Measurements from ENCODE around the gene GP2.

Gene GP2

DNA sequence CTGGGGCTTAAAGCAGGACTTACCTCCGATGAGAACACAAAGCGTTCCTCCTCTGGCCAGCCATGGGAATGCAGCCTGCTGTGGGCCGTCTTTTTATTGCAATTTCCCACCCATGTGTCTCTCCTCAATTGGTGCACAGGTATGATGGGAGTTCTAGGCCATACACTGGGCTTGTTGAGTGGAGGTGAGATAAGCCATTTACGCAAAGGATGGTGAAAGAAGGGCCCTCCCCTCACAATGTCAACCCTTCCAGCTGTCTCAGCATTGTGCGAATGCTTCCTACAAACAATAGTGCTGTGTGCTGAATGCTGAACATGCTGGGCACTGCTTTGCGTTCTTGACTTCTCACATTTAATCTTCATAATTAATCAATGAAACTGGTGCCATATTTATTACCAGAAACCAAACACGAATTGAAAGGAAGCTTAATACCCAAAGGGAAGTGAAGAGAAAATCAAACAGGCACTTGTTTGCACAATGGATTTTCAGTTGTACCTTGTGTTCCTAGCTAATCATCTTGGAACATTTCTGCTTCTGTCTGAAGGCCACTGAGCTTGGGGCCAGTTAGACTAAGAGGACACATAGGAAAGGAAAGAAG, at the start of gene GP2:
Gene GP2 (minus strand): TSS at position 70 of the 598 bp plus-strand sequence. CDS start 1,082 bp downstream, outside the sequence.
- no peak for FAIRE-seq

DNA sequence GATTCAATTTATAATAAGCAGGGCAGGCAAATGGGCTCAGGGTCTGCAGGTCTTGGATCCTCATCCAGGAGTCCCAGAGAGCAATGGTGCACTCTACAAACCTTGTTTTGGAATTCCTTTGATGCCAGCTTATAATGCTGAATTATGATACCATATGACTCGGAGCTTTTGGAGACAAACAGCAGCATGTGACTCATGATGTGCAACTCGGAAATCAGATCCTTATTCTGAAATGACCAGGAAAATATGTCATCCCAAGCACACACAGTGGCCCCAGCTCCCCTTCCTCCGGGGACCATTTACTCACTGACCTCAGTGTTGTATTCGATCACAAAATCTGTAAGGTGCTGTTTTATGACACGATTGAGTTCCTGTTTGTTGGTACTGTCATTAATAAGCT, 45.4 kb upstream of the GP2 start:
- no peak for FAIRE-seq

DNA sequence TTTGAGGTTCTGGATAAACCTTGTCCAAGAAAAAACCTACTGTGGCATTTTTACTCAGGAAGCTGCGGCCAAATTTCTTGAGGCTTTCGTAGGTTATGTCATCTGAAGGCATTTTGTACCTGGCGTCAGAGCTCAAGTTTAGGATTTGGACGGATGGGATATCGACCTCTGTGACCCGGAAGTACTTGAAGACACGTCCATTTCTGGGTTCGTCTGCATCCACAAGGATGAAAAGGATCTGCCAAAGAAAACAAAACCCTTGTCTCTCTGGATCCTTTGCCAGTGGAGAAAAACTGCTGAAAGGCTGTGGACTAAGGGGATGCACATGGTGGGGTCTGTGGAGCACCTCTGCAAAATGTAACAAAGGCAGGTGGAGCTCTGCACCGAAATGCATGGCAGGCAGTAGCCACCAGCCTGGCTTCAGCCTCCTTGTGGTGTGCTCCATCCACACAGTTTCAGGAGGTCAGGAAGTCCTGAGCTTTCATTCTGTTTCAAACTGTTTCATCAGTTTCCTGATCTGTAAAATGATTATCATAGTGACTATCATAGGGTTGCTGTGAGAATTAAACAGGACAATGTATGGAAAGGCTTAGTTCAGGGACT, 42.2 kb upstream of the GP2 start:
- no peak for FAIRE-seq

DNA sequence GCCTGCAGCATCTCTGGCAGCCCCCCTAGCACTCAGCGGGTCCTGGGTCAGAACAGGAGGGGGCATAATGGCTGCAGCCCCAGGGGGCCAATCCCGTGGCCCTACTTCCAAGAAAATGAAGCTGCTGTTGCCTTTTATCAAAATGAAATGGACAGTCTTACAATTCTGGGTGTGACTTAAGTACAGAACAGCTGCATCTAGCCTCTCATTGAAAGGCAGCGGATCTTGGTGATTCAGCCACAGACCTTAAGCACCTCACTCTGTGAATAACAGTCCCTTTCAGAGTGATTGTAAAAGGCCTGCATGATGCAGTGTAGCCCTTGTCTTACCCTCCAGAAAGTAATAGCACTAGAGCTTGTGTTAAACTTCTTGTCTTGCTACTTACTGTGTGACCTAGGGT, 36.7 kb upstream of the GP2 start:
- FAIRE-seq, result no peak

DNA sequence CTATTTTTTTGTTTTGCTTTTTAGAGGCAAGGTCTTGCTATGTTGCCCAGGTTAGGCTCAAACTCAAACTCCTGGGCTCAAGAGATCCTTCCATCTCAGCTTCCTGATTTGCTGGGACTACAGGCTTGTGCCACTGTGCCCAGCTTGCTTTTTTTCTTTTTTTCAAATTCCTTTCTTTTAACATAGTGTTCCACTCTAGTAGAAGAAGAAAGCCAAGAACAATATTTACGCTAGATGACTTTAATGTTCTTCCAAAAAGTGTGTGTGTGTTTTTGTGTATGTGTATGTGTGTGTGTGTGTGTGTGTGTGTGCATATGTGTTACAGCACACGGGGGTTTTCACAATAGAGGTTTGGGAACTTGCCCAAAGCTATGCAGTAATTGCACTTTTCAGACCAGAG, 35.9 kb upstream of the GP2 start:
- no peak for FAIRE-seq

DNA sequence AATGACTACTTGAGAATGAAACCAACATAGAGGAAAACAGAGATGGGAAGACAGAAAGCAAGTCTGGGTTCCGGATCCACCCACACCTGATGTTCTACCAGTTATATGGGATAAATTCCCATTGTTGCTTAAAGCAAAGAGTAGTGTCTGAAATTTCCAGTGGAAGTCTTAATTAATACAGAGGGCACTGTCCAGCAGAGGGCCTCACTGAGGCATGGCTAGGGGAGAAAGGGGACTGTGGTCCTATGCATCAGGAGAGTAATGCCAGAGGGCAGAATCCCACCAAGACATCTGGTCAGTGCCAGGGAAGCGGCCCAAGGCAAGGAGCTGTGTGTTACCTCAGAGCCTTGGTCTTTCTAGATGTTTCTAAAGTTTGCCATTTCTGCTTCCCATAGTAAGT, 32.7 kb upstream of the GP2 start:
- FAIRE-seq, result no peak

DNA sequence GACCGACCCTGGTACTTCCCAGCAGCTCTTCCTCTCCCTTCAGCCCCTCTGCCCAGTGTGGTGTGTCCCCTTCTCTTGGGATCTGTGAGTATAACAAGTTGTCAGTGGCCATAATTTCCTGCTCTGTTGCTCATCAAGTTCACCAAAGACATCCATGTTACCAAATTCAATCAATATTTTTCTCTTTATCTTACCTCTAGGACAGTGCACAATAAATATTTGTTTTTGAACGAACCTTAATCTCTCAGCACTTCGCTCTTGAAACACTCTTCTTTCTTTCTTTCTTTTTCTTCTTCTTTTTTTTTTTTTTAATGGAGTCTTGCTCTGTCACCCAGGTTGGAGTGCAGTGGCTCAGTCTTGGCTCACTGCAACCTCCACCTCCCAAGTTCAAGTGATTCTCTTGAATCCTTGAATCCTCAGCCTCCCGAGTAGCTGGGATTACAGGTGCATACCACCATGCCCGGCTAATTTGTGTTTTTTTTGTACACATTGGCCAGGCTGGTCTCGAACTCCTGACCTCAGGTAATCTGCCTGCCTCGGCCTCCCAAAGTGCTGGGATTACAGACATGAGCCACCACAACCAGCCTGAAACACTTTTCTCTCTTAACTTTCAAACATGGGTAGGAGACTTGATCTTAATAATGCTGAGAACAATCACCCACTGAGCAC, 27.9 kb upstream of the GP2 start:
- FAIRE-seq, result no peak

DNA sequence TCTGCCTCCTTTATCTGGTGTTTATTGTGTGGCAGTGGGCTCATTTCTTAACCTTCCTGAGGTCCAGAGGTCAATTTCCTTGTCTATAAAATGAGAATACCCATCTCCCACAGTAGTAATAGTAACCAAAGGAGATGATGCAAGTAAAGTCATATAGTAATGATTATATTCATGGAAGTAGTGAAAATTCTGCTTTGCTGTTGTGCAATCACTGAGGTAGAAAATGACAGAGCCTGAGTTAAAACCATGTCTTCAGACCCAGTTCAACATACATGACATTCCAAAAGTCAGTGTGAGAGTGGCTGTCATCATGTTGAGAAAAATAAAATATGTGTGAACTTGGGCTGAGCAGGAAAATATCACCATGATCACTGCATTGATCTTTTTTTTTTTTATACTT, 26.1 kb upstream of the GP2 start:
- FAIRE-seq, result no peak

DNA sequence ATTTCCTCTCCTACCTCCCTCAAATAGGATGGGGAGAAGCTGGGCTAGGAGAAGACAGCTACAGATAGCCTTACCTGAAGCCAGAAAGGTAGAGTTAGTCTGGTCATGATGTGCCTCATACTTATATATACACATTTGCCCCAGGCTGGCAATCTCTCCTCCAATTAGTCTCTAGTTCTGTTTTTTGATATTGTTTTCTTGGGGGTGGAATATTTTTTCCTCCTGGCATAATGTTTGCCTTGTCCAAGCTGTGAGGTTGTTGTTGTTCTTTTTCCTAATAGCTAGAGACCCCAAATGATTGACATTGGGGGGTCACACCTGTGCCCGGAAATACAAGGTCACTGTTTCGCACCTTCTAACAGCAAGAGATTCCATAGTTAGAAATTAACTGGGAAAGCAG, 25.3 kb upstream of the GP2 start, which contains the start of gene UMOD:
Gene UMOD (minus strand): TSS at position 101 of the 400 bp plus-strand sequence. CDS start 1,978 bp downstream, outside the sequence.
- no peak for FAIRE-seq

DNA sequence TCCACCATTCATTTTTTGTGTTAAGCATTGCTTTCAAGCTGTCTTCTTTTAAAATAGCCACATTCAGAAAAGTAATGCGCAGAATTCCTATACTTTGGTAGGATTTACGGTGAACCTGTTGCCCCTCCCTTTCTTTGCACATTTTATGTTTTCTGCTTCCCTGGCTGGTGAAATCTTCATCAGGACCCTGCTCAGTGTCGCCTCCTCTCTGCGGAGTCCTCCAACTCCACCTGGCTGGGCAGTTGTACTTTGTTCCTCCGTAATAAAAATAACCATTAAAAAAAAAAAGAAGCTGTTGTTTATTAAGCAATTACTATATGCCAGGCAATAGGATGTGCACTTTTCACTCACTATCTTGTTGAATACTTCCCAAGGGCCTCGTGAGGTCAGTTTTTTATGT, 22.3 kb upstream of the GP2 start:
- FAIRE-seq, result no peak

DNA sequence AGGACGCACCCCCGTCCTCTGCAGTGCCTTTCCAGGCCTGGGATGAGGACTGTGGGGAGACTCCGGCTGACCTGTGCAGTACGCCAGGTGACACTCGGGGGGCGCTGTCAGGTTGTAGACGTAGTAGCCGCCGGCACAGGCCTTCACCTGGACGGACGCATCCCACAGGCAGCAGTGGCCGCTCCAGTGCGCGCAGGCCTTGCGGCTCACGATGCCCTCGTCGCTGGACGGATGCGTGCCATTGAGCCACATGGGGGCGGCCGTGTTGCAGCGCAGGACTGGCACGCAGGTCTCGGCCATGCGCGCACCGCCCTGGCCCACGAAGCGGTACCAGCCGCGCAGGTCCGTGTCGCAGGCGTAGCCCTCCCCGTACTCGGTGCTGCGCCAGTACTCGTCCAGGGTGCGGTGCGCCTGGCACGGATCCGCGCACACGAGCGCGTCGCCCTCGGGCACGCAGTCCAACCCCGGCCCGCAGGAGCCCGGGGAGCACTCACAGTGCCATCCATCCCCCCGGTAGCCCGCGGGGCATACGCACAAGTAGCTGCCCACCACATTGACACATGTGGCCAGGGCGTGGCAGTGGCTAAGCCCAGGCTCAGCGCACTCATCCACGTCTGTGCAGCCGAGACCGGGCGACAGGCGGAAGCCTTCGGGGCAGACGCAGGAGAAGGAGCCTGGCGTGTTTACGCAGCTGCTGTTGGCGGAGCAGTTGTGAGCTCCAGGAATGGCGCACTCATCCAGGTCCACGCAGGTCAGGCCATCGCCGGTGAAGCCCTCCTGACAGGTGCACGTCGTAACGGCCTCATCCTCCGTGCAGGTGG, 21.3 kb upstream of the GP2 start:
- FAIRE-seq, result no peak

DNA sequence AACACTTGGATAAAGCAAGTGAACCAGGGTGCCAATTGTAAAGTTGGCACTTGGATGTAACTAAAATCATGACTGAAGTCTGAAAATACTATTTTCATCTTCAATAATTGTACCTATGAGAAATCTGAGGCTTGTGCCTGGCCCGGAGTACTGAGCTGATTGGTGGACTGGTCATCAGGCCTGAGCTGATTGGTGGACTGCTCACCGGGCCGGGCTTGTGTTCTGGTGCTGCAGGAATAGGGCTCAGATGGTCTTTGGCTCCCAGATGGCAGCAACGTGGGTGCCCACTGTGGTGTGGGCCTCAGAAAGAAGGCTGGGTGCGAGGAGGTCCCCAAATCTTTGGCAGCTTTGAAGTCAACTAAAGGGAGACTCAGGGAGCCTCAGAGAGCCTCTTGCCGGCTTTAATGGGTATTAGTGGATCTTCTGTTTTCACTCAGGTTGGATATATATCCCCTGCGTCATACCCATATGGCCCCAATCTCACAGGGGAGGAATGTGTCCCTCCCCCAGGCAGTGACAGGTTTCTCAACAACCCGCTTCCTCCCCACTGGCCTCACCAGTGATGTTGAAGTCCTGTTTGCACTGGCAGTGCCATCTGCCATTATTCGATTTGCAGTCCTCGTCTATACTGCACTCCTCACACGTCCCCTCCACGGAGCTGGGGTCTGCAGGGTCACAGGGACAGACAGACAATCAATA, 20.5 kb upstream of the GP2 start:
- no peak for FAIRE-seq

DNA sequence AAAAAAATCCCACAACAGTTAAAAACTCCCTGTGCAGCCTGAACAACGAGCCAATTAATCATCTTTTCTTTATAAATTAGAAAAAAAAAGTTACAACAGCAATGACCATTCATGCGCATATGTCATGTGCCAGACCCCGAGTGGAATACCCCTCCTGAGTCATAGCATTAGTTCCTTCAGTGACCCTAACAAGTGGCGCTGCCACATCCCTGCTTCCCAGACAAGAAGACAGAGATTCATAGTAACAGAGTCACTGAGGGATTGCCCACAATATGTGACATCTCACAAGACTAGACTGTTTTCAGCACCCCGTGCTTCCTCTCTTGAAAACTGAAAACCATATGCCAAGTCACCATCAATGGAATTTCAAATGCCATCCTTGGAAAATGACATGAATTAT, 17.3 kb upstream of the GP2 start:
- FAIRE-seq, result no peak

DNA sequence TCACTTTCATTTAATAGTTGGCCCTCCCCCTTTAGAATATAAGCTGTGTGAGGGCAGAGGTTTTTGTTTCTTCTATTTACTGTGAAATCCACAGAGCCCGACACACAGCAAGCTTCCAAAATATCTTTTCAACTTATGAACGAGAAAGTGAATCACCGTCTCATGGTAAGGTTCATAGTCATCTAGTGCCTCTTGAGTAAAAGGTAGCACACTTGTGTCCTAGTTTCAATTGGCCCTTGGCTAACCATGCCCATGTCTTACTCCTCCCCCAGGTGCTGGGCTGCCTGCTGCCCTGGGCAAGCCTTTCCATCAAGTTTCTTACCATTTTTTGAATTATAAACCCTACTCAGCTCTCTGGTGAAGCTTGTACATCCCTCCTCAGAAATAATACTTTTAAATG, 12.4 kb upstream of the GP2 start:
- FAIRE-seq, result no peak

DNA sequence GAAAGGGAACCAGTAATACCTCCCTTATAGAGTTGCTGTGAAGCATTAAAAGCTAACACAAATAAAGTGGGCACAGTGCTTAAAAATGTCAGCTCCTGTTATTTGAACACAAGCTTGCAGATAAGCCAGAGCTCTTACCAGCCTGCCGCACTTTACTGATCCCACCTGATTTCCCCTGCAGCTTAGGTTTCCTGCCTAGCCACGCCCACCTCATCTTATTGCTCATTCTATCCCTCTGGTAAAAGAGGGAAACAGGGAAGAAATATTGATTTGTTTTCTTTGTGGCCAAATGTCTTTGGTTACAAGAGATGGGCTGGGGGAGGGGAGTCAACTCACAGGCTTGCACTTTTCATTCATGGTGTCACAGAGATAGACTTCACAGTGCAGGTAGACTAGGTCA, 9.6 kb upstream of the GP2 start:
- FAIRE-seq, result no peak

DNA sequence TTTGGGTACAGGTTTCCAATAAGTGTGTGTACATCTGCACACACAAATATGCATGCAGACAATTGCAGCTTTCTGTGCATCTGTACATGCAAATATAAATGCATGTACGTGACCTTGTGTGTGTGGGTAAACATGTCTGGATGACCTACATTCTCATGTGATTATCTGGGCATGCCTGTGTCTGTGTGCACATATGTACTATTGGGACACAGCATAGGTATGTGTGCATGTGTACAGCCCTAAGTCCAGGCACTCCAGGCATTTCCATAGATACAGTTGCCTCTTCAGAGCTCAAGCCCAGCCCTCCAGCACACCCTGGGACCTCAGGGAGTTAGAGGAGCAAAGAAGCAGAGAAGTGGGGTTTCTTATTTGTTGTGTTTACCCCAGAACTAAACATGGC, 7.1 kb upstream of the GP2 start:
- no peak for FAIRE-seq

DNA sequence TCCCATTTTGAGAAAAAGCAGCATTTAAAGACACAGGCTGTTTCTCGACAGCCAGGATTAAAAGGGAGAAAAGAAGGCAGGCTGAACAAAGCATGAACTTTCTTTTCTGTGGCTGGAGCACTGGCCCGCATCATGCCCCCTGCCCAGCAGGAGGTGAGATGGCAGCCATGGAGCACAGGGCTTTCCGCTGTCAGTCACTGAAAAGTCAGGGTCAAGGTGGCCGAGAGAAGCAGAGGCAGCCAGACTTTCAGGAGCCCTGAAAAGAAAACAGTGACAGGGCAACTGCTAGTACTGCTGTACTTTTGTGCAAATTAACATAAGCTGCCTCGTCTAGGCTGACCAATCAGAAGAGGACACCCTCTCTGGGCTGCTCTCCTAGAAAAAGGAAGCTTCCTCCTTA, 5.8 kb upstream of the GP2 start:
- no peak for FAIRE-seq

DNA sequence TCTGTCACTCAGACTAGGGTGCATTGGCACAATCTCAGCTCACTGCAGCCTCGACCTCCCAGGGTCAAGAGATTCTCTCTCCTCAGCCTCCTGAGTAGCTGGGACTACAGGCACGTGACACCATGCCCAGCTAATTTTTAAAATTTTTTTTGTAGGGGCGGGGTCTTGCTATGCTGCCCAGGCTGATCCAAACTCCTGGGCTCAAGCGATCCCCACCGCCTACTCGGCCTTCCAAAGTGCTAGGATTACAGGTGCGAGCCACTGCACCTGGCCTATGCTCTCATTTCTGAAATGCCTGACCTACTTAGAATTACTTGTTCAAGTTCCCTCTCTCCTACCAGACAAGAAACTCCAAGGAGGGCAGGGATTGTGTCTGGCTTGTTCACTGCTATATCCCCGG, 5.1 kb upstream of the GP2 start:
- no peak for FAIRE-seq

DNA sequence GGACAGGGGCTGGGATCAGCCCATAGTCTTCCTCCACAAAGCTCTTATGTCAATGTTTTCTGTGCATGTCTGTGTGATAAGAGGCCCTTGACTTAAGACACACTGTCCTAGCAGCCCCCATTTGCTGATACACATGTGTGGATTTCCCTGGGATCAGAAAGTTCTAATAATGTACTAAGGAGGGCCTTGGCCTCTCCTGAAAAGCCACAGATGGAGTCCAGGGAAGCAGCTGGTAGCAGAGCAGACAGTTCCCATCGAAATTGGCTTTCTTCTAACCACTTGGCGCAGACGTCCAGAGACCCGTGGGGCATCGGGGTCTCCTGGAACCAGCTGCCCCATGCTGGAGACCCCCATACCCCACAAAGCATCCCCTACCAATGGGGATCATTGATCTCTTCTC, 4.3 kb upstream of the GP2 start:
- FAIRE-seq, result no peak

DNA sequence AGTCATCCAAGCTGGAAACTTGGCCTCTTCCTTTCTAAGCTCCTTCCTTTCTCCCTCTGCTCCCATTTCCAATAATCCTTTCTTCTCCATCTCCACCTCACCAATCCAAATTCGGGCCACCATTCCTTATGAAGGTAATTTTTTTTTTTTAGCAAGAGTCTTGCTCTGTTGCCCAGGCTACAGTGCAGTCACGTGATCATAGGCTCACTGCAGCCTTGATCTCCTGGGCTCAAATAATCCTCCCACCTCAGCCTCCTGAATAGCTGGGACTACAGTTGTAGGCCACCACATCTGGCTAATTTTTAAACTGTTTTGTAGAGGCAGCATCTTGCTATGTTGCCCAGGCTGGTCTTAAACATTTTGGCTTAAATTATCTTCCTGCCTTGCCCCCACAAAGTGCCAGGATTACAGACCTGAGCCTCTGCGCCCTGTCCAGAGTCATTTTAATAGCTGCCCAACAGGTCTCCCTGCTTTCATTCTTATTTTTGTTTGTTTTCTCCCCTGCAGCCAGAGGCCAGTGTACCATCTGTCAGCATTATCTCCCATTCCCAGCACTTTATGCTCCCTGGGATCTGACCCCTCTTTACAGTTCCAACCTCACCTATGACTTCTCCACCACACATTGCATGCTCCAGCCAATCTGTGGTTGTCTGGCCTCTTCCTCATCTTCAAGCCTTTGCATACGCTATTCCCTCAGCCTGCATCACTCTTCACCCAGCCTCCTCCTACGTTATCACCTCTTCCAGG, 2.3 kb upstream of the GP2 start:
- FAIRE-seq, result no peak

DNA sequence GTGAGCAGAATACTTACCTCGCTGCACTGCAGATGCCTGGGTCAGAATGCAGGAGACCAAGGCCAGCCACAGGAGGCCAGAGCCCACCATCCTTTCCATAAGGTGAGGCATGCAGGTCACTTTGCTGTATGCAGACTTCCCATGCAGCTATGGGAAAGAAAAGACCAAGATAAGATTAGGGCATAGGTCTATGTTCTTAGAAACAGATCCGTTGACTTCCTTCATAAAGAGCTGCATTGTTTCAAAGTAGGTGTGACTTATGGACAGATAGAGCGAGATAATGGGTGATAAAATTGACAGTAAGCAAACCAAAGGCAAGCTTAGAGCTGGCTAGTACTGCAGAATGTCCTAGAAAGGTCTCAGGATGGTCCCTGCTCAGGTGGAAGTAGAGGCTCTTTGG, 992 bp downstream of the GP2 start:
- no peak for FAIRE-seq

DNA sequence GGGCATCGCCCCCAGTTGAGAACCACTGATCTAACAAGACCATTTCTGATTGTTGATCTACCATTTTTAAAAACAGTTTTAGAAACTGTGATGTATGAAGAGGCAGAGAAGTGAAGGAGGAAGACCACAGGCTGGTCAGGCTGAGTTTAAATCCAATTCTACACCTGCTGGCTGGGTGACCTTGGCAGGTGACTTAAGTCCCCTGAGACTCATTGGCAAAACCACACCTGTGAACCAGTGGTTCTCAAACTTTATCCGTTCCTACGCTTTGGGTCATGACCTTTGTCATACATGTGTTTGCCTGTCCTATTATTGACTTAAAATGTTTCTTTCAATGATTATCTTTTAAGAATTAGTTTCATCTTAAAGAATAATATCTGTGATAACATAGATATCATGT, 2.3 kb downstream of the GP2 start:
- FAIRE-seq, result no peak
